C4-2B (cell line): Measurements from ENCODE around the gene PDE4B.

Experiments used
- H3K27ac ChIP-seq: fragments of 450-650 bp; 2 replicates; pipeline ENCODE4 v1.5.1; 2017
- CTCF ChIP-seq: fragments of 450-650 bp; conservative IDR thresholded peaks from 2 replicates; pipeline ENCODE4 v1.5.1; 2017; ENCODE audit warnings: mild to moderate bottlenecking
- ZFX ChIP-seq: fragments of 450-650 bp; IDR thresholded peaks from 2 replicates; pipeline ENCODE4 v1.6.1; 2017

PDE4B gene

DNA sequence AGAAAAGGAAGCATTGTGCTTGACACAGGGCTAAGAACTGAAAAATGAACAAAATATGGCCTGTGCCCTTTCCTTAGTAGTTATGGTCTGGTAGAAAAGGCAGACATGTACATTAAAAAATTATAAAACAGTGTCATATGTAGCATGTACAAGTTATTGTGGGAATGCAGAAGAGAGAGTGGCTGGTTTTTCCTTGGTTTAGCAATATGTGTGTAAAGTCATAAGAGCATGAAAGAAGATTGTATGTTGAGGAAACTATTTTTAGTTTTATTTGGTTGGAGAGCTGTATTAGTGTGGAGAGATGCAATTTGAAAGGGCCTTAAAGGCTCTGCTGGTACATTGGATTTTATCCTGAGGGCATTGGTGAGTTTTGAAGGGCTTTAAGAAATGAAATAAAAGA is 145.8 kb downstream of the PDE4B start:
- TF ChIP-seq CTCF (no peak), ZFX (no peak)
- no peak overlapping the region for H3K27ac ChIP-seq

- TF ChIP-seq CTCF (no peak), ZFX (no peak)
- H3K27ac ChIP-seq = no peak overlapping the region
These were observed 146.5 kb downstream of the PDE4B start for GRCh38 chr1:65939191-65939590.

GRCh38 chr1:65939636-65940035 is 146.9 kb downstream of the PDE4B start:
- TF ChIP-seq CTCF (no peak), ZFX (no peak)
- H3K27ac ChIP-seq = no peak overlapping the region

- no peak overlapping the region for H3K27ac ChIP-seq
- TF ChIP-seq ZFX (no peak), CTCF (no peak)
These were observed 147.4 kb downstream of the PDE4B start for GRCh38 chr1:65940126-65940525.

DNA sequence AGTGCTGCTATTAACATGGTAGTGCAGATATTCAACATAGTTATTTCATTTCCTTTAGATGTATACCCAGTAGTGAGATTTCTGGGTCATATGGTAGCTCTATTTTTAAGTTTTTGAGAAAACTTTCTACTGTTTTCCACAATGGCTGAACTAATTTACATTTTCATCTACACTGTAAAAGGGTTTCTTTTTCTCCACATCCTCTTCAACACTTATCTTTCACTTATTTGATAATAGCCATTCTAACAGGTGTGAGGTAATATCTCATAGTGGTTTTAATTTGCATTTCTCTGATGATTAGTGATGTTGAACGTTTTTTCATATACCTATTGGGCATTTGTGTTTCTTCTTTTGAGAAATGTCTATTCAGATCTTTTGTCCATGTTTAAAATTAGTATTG is 149.8 kb downstream of the PDE4B start:
- TF ChIP-seq ZFX (no peak), CTCF (no peak)
- H3K27ac ChIP-seq = no peak overlapping the region

DNA sequence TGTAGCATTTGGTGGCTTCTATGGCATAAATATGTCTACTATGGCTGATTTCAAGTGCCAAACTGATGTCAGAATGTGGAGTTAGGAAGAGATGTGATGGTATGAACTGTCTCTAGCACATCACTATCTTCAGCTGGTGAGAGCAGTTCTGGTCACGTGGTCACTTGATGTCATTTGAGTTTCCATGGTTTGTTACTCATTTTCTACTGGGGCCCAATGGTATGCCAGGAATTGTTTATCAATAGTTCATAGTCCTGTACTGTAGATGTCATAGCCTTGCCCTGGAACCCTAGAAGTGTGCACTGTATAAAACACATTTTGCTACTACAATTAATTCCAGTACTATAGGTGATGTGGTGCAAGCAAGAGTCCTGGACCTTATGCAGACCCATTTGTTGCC is 153.7 kb downstream of the PDE4B start:
- TF ChIP-seq CTCF (no peak), ZFX (no peak)
- no peak overlapping the region for H3K27ac ChIP-seq

DNA sequence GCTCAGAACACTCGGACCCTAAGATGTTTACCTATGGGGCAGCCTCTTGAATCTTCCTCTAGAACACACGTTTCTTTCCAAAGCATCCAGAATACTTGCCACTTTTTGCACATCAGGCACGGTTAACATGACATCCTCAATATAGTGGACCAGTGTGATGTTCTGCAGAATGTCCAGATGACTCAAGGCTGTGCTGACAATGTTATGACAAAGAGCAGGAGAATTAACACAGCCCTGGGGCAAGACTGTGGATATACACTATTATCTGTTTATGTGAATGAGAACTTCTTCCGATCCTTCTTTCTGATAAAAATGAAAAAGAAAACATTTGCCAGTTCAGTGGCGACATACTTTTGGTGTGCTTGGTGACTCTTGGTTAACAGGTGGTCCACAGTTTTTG is 154.3 kb downstream of the PDE4B start:
- no peak overlapping the region for H3K27ac ChIP-seq
- TF ChIP-seq CTCF (no peak), ZFX (no peak)
